ENCODE results near the gene LCE2B.

GRCh38 chr1:152640351-152640750, 45.6 kb upstream of the LCE2B start:
- TF ChIP-seq CTCF (conservative IDR thresholded peaks at IDR 0.05; ENCODE audit: low read depth, low read length) (no peak), EZH2 (IDR thresholded peaks at IDR 0.05; ENCODE audit: low read length, unreplicated experiment) (no peak)
